Ishikawa (cell line): ENCODE data around the gene IMMP2L.

Experiments used
- CEBPB ChIP-seq: IDR thresholded peaks from 2 replicates; pipeline ENCODE4 v1.6.1; 2012
- CREB1 ChIP-seq: IDR thresholded peaks from 2 replicates; pipeline ENCODE4 v1.6.1; 2012; ENCODE audit warnings: low read depth
- EP300 ChIP-seq: IDR thresholded peaks from 2 replicates; pipeline ENCODE4 v1.6.1; 2012; ENCODE audit warnings: borderline replicate concordance
- RAD21 ChIP-seq: IDR thresholded peaks from 2 replicates; pipeline ENCODE4 v1.6.1; 2012; ENCODE audit warnings: low read depth
- TAF1 ChIP-seq: IDR thresholded peaks from 2 replicates; pipeline ENCODE4 v1.6.1; 2012; ENCODE audit warnings: low read depth, mild to moderate bottlenecking
- TEAD4 ChIP-seq: IDR thresholded peaks from 2 replicates; pipeline ENCODE4 v1.6.1; 2012
- TF ChIP-seq, protein P1 (sequence below): IDR thresholded peaks from 2 replicates; pipeline ENCODE4 v1.6.1; 2012
- TF ChIP-seq, protein P2 (sequence below): IDR thresholded peaks from 2 replicates; pipeline ENCODE4 v1.6.1; 2012

DNA sequence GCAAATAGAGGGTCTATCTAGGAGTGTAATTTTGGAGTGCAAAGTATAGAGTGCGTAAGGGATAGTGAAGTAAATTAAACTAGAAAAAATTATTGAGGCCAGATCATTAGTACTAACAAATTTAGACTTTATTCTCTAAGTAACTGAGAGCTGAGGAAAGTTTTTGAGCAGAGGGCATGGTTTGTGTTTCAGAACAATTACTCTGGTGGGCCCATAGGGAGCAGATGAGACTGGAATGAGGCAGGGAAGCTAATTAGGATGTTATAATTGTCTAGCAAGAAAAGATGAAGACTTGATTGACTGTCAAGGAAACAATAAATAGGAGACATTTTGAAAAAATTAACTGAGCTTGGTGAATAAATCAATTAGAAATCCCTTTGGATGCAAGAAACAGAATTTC is 37.8 kb upstream of the IMMP2L start:
- TF ChIP-seq EP300 (no peak), TAF1 (no peak), TEAD4 (no peak), CEBPB (no peak), RAD21 (no peak), CREB1 (no peak)
- TF ChIP-seq, protein P1, sequence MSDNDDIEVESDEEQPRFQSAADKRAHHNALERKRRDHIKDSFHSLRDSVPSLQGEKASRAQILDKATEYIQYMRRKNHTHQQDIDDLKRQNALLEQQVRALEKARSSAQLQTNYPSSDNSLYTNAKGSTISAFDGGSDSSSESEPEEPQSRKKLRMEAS: no peak
- TF ChIP-seq, protein P2, sequence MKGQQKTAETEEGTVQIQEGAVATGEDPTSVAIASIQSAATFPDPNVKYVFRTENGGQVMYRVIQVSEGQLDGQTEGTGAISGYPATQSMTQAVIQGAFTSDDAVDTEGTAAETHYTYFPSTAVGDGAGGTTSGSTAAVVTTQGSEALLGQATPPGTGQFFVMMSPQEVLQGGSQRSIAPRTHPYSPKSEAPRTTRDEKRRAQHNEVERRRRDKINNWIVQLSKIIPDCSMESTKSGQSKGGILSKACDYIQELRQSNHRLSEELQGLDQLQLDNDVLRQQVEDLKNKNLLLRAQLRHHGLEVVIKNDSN: no peak
